Measurements from ENCODE around the gene IL4R. TPM values are rescaled to one million over a fixed set of nuclear protein-coding genes. Genes with fewer than 3 reads are reported as not detected.

The IL4R gene
- total RNA-seq, 1 experiment from 2014 or later = 28.9 TPM

- in situ Hi-C loops (cut with HindIII; ENCODE audit: low pct_unique_long_range_greater_than_20kb, low sequenced_read_pairs) (no loop called here), intact Hi-C loops (cut with micrococcal nuclease; ENCODE audit: unreplicated experiment) (no loop called here)
- peaks cover 2% of the 10 kb centered on the region; the same call in 1 of the 2 replicates for H3K36me3 ChIP-seq (ENCODE audit: control insufficient read depth, insufficient read depth, low read length)
- TF ChIP-seq TCF7L2 (IDR thresholded peaks at IDR 0.05; ENCODE audit: low read depth, low read length) (no peak), POLR2AphosphoS5 (IDR thresholded peaks at IDR 0.05; ENCODE audit: low read depth, low read length) (no peak), SIN3A (IDR thresholded peaks at IDR 0.05; ENCODE audit: borderline replicate concordance, insufficient read depth, low read depth, low read length) (no peak), REST (IDR thresholded peaks at IDR 0.05; ENCODE audit: insufficient read depth in 1 of 2, low read depth in 2 of 2, low read length in 1 of 2) (no peak)
- TF ChIP-seq, protein P1, sequence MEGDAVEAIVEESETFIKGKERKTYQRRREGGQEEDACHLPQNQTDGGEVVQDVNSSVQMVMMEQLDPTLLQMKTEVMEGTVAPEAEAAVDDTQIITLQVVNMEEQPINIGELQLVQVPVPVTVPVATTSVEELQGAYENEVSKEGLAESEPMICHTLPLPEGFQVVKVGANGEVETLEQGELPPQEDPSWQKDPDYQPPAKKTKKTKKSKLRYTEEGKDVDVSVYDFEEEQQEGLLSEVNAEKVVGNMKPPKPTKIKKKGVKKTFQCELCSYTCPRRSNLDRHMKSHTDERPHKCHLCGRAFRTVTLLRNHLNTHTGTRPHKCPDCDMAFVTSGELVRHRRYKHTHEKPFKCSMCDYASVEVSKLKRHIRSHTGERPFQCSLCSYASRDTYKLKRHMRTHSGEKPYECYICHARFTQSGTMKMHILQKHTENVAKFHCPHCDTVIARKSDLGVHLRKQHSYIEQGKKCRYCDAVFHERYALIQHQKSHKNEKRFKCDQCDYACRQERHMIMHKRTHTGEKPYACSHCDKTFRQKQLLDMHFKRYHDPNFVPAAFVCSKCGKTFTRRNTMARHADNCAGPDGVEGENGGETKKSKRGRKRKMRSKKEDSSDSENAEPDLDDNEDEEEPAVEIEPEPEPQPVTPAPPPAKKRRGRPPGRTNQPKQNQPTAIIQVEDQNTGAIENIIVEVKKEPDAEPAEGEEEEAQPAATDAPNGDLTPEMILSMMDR (IDR thresholded peaks at IDR 0.05) = no peak
- no peak overlapping the region for H3K27ac ChIP-seq (ENCODE audit: low read length)
- DNase-seq (ENCODE audit: low read depth, low spot score) (no peak), ATAC-seq (0 out of 2 replicates have a peak, but pooled peaks have one; percentile 26)
- ChIA-PET CTCF (no interaction called here), POLR2A (no interaction called here)
- H3K4me1 ChIP-seq (ENCODE audit: control insufficient read depth, insufficient read depth, low read length) = no peaks in the 10 kb centered on the region
- H3K9me3 ChIP-seq (ENCODE audit: control insufficient read depth, insufficient read depth, low read depth, low read length) = no peaks in the 10 kb centered on the region
- H3K27me3 ChIP-seq (ENCODE audit: control insufficient read depth, insufficient read depth, low read length) = no peaks in the 10 kb centered on the region
- H3K4me3 ChIP-seq (ENCODE audit: low read depth in 2 of 2, low read length in 2 of 2) = no peak overlapping the region
- no TSS peak for BruUV-seq (replicated peaks)
Measured at GRCh38 chr16:27344721-27345120, 30.9 kb downstream of the IL4R start.

- Histone ChIP-seq H3K4me3 (ENCODE audit: low read depth in 2 of 2, low read length in 2 of 2) (no peak overlapping the region), H3K27ac (ENCODE audit: low read length) (no peak overlapping the region), H3K36me3 (ENCODE audit: control insufficient read depth, insufficient read depth, low read length) (peaks cover 2% of the 10 kb centered on the region; the same call in 1 of the 2 replicates), H3K9me3 (ENCODE audit: control insufficient read depth, insufficient read depth, low read depth, low read length) (no peaks in the 10 kb centered on the region), H3K27me3 (ENCODE audit: control insufficient read depth, insufficient read depth, low read length) (no peaks in the 10 kb centered on the region), H3K4me1 (ENCODE audit: control insufficient read depth, insufficient read depth, low read length) (no peaks in the 10 kb centered on the region)
- intact Hi-C loops (cut with micrococcal nuclease; ENCODE audit: unreplicated experiment) = no loop called here
- DNase-seq (ENCODE audit: low read depth, low spot score) = no peak
- no peak for TF ChIP-seq REST (IDR thresholded peaks at IDR 0.05; ENCODE audit: insufficient read depth in 1 of 2, low read depth in 2 of 2, low read length in 1 of 2)
- TF ChIP-seq POLR2AphosphoS5 (IDR thresholded peaks at IDR 0.05; ENCODE audit: low read depth, low read length) = no peak
- TF ChIP-seq, protein P1 (IDR thresholded peaks at IDR 0.05) = no peak
- TF ChIP-seq TCF7L2 (IDR thresholded peaks at IDR 0.05; ENCODE audit: low read depth, low read length) = no peak
- no peak for TF ChIP-seq SIN3A (IDR thresholded peaks at IDR 0.05; ENCODE audit: borderline replicate concordance, insufficient read depth, low read depth, low read length)
- no peak for ATAC-seq
- POLR2A ChIA-PET = interaction anchor here (0.5 kb wide), 1 partner anchor 10 kb away, joined by 9 read pairs; no protein-coding TSS in a partner anchor
- CTCF ChIA-PET = no interaction called here
- in situ Hi-C loops (cut with HindIII; ENCODE audit: low pct_unique_long_range_greater_than_20kb, low sequenced_read_pairs) = no loop called here
- no TSS peak for BruUV-seq (replicated peaks)
Measured at GRCh38 chr16:27345201-27345600, 31.4 kb downstream of the IL4R start.

All from Panc1 (cell line).